ENCODE measurements around the gene SEMA6A.
A peak's percentile ranks its signal among the peaks of the same experiment; 100 is the strongest.

SEMA6A gene

GRCh38 chr5:116508835-116509234, 65.8 kb downstream of the SEMA6A start:
- Histone ChIP-seq H2BK15ac (ENCODE audit: low read depth, poor library complexity, severe bottlenecking) (no peak overlapping the region), H2AFZ (ENCODE audit: low read depth, low read length) (no peak overlapping the region), H3K18ac (ENCODE audit: low read depth in 1 of 2, low read length in 2 of 2) (no peak overlapping the region), H3K4me2 (ENCODE audit: low read length, poor library complexity, severe bottlenecking) (no peak overlapping the region), H3K4me3 (ENCODE audit: insufficient read depth in 1 of 2, low read depth in 1 of 2, low read length in 2 of 2) (no peak overlapping the region), H3K9me3 (ENCODE audit: control insufficient read depth, low read length) (no peaks in the 10 kb centered on the region), H3K36me3 (ENCODE audit: control insufficient read depth in 1 of 2, insufficient read depth in 2 of 2, low read depth in 1 of 2, low read length in 2 of 2) (no peaks in the 10 kb centered on the region), H4K8ac (ENCODE audit: low read length) (no peak overlapping the region), H2BK12ac (ENCODE audit: low read length in 2 of 2) (no peak overlapping the region), H3K9ac (ENCODE audit: low read length) (no peak overlapping the region), H3K23ac (ENCODE audit: low read length in 2 of 2) (no peak overlapping the region), H4K91ac (ENCODE audit: low read length) (no peak overlapping the region), H3K4ac (ENCODE audit: low read depth in 1 of 2, low read length in 2 of 2) (no peak overlapping the region), H3K27ac (ENCODE audit: low read length, poor library complexity, severe bottlenecking) (no peak overlapping the region), H3K14ac (ENCODE audit: low read length in 2 of 2) (no peak overlapping the region), H2BK120ac (ENCODE audit: low read depth, low read length) (no peak overlapping the region), H2AK5ac (ENCODE audit: low read length, severe bottlenecking) (no peak overlapping the region), H3K79me1 (replicated peaks; ENCODE audit: low read length, poor library complexity, severe bottlenecking) (peaks cover 7% of the 10 kb centered on the region), H2BK5ac (ENCODE audit: low read depth, low read length, poor library complexity, severe bottlenecking) (no peak overlapping the region), H3K27me3 (ENCODE audit: control insufficient read depth in 1 of 2, insufficient read depth in 1 of 2, low read length in 2 of 2) (no peaks in the 10 kb centered on the region), H3K4me1 (ENCODE audit: control insufficient read depth, insufficient read depth, low read depth, low read length) (no peaks in the 10 kb centered on the region)
- no peak for DNase-seq
- WGBS = 97% methylated on average over 5 of the region's 6 CpGs

DNA sequence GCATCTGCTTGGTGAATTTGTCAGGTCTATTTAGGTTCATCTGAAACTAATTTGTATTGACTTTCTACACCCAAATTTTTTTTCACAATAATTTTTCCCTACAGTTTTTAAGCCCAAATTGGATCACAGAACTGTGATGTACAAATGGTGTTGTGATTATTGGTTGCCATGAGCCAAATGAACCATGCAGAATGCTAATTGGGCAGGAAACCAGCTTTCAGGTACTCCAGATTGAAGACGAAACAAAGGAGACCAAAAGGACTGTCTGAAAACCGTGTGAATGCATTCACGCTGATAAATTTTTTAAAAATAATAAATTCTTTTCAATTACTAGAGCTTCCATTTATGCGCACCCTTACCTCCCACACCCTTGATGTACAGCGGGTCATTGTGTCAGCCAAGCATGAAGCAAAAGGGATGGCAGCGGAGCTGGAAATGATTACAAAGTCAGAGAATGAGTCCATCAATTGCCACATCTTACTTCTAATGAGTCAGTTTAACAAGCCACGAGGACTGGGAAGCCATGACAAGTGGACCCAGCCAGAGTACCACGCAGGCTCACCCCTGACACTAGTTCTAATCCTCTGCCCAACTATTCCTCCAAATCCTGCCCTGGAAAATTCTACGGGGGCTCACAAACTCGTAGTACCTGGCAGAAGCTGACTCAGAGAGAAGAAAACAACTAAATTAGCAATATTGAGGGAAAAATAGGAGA, 66.5 kb downstream of the SEMA6A start:
- Histone ChIP-seq H2BK15ac (ENCODE audit: low read depth, poor library complexity, severe bottlenecking) (no peak overlapping the region), H3K23ac (ENCODE audit: low read length in 2 of 2) (no peak overlapping the region), H3K4me3 (ENCODE audit: insufficient read depth in 1 of 2, low read depth in 1 of 2, low read length in 2 of 2) (no peak overlapping the region), H2AK5ac (ENCODE audit: low read length, severe bottlenecking) (no peak overlapping the region), H4K8ac (ENCODE audit: low read length) (no peak overlapping the region), H2BK120ac (ENCODE audit: low read depth, low read length) (no peak overlapping the region), H2BK12ac (ENCODE audit: low read length in 2 of 2) (no peak overlapping the region), H3K27me3 (ENCODE audit: control insufficient read depth in 1 of 2, insufficient read depth in 1 of 2, low read length in 2 of 2) (no peaks in the 10 kb centered on the region), H2AFZ (ENCODE audit: low read depth, low read length) (no peak overlapping the region), H3K27ac (ENCODE audit: low read length, poor library complexity, severe bottlenecking) (no peak overlapping the region), H3K9me3 (ENCODE audit: control insufficient read depth, low read length) (no peaks in the 10 kb centered on the region), H3K14ac (ENCODE audit: low read length in 2 of 2) (no peak overlapping the region), H3K36me3 (ENCODE audit: control insufficient read depth in 1 of 2, insufficient read depth in 2 of 2, low read depth in 1 of 2, low read length in 2 of 2) (no peaks in the 10 kb centered on the region), H3K4ac (ENCODE audit: low read depth in 1 of 2, low read length in 2 of 2) (no peak overlapping the region), H3K4me2 (ENCODE audit: low read length, poor library complexity, severe bottlenecking) (no peak overlapping the region), H2BK5ac (ENCODE audit: low read depth, low read length, poor library complexity, severe bottlenecking) (no peak overlapping the region), H3K4me1 (ENCODE audit: control insufficient read depth, insufficient read depth, low read depth, low read length) (no peaks in the 10 kb centered on the region), H3K18ac (ENCODE audit: low read depth in 1 of 2, low read length in 2 of 2) (no peak overlapping the region), H3K9ac (ENCODE audit: low read length) (no peak overlapping the region), H3K79me1 (replicated peaks; ENCODE audit: low read length, poor library complexity, severe bottlenecking) (peaks cover 7% of the 10 kb centered on the region), H4K91ac (ENCODE audit: low read length) (no peak overlapping the region)
- WGBS = 93% methylated on average over 8 of the region's 10 CpGs
- DNase-seq = no peak

DNA sequence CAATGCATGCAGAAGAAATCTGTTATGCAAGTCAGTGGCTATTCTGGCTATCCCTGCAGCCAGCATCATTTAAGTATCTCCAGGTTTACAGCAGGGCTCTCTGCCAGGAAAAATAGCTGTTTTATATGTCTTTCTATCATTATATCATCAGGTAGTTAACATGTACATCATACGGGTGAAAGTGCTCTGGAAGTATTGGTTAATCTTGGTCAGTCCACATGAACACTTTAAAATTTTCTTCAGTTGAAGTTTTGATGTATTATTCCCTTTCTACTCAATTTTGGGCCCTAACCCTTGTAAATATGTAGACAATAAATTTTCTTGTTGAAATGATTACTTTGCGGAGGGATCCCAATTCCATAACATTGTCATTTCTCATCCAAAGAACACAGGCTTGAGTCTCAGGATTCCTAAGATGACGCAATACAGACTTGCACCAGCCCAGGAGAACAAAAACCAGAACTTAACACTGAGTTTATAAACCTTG, 67.5 kb downstream of the SEMA6A start:
- Histone ChIP-seq H3K27ac (ENCODE audit: low read length, poor library complexity, severe bottlenecking) (no peak overlapping the region), H3K14ac (ENCODE audit: low read length in 2 of 2) (no peak overlapping the region), H2BK15ac (ENCODE audit: low read depth, poor library complexity, severe bottlenecking) (no peak overlapping the region), H3K4me2 (ENCODE audit: low read length, poor library complexity, severe bottlenecking) (no peak overlapping the region), H3K4me3 (ENCODE audit: insufficient read depth in 1 of 2, low read depth in 1 of 2, low read length in 2 of 2) (no peak overlapping the region), H2BK120ac (ENCODE audit: low read depth, low read length) (no peak overlapping the region), H3K4me1 (ENCODE audit: control insufficient read depth, insufficient read depth, low read depth, low read length) (no peaks in the 10 kb centered on the region), H2AK5ac (ENCODE audit: low read length, severe bottlenecking) (no peak overlapping the region), H2BK12ac (ENCODE audit: low read length in 2 of 2) (no peak overlapping the region), H4K8ac (ENCODE audit: low read length) (no peak overlapping the region), H3K27me3 (ENCODE audit: control insufficient read depth in 1 of 2, insufficient read depth in 1 of 2, low read length in 2 of 2) (no peaks in the 10 kb centered on the region), H4K91ac (ENCODE audit: low read length) (no peak overlapping the region), H3K18ac (ENCODE audit: low read depth in 1 of 2, low read length in 2 of 2) (no peak overlapping the region), H3K4ac (ENCODE audit: low read depth in 1 of 2, low read length in 2 of 2) (no peak overlapping the region), H3K23ac (ENCODE audit: low read length in 2 of 2) (no peak overlapping the region), H3K9me3 (ENCODE audit: control insufficient read depth, low read length) (no peaks in the 10 kb centered on the region), H2BK5ac (ENCODE audit: low read depth, low read length, poor library complexity, severe bottlenecking) (no peak overlapping the region), H3K36me3 (ENCODE audit: control insufficient read depth in 1 of 2, insufficient read depth in 2 of 2, low read depth in 1 of 2, low read length in 2 of 2) (no peaks in the 10 kb centered on the region), H3K79me1 (replicated peaks; ENCODE audit: low read length, poor library complexity, severe bottlenecking) (peaks cover 7% of the 10 kb centered on the region), H2AFZ (ENCODE audit: low read depth, low read length) (no peak overlapping the region), H3K9ac (ENCODE audit: low read length) (no peak overlapping the region)
- no CpG with 5 or more reads among the region's 3 CpGs for WGBS
- peak; percentile 68 for DNase-seq

- Histone ChIP-seq H3K4me3 (ENCODE audit: insufficient read depth in 1 of 2, low read depth in 1 of 2, low read length in 2 of 2) (no peak overlapping the region), H2BK12ac (ENCODE audit: low read length in 2 of 2) (no peak overlapping the region), H3K18ac (ENCODE audit: low read depth in 1 of 2, low read length in 2 of 2) (no peak overlapping the region), H4K8ac (ENCODE audit: low read length) (no peak overlapping the region), H4K91ac (ENCODE audit: low read length) (no peak overlapping the region), H3K36me3 (ENCODE audit: control insufficient read depth in 1 of 2, insufficient read depth in 2 of 2, low read depth in 1 of 2, low read length in 2 of 2) (no peaks in the 10 kb centered on the region), H3K9ac (ENCODE audit: low read length) (no peak overlapping the region), H3K4me1 (ENCODE audit: control insufficient read depth, insufficient read depth, low read depth, low read length) (no peaks in the 10 kb centered on the region), H3K27ac (ENCODE audit: low read length, poor library complexity, severe bottlenecking) (no peak overlapping the region), H3K4me2 (ENCODE audit: low read length, poor library complexity, severe bottlenecking) (no peak overlapping the region), H2BK120ac (ENCODE audit: low read depth, low read length) (no peak overlapping the region), H3K23ac (ENCODE audit: low read length in 2 of 2) (no peak overlapping the region), H3K4ac (ENCODE audit: low read depth in 1 of 2, low read length in 2 of 2) (no peak overlapping the region), H2BK5ac (ENCODE audit: low read depth, low read length, poor library complexity, severe bottlenecking) (no peak overlapping the region), H3K14ac (ENCODE audit: low read length in 2 of 2) (no peak overlapping the region), H3K79me1 (replicated peaks; ENCODE audit: low read length, poor library complexity, severe bottlenecking) (peaks cover 7% of the 10 kb centered on the region), H2AFZ (ENCODE audit: low read depth, low read length) (no peak overlapping the region), H3K9me3 (ENCODE audit: control insufficient read depth, low read length) (no peaks in the 10 kb centered on the region), H3K27me3 (ENCODE audit: control insufficient read depth in 1 of 2, insufficient read depth in 1 of 2, low read length in 2 of 2) (no peaks in the 10 kb centered on the region), H2AK5ac (ENCODE audit: low read length, severe bottlenecking) (no peak overlapping the region), H2BK15ac (ENCODE audit: low read depth, poor library complexity, severe bottlenecking) (no peak overlapping the region)
- WGBS = 46% methylated on average over 2 of the region's 2 CpGs
- peak; percentile 17 for DNase-seq
Observed at GRCh38 chr5:116506488-116506887, 68.1 kb downstream of the SEMA6A start.
